Measurements from ENCODE around the gene KCNK13.
"Not testable (repeated sequence)": the region's sequence is repeated elsewhere in the genome, so short reads cannot be mapped to it uniquely, and the experiment has no call there.

KCNK13 gene

GRCh38 chr14:90193925-90194324 lies 132.1 kb downstream of the KCNK13 start:
- no peak for DNase-seq (ENCODE audit: low spot score)

GRCh38 chr14:90194706-90195105 lies 132.9 kb downstream of the KCNK13 start:
- peak; percentile 26 for DNase-seq (ENCODE audit: low spot score)

- DNase-seq (ENCODE audit: low spot score), result no peak
Measured at GRCh38 chr14:90198541-90199060, 136.8 kb downstream of the KCNK13 start.

DNA sequence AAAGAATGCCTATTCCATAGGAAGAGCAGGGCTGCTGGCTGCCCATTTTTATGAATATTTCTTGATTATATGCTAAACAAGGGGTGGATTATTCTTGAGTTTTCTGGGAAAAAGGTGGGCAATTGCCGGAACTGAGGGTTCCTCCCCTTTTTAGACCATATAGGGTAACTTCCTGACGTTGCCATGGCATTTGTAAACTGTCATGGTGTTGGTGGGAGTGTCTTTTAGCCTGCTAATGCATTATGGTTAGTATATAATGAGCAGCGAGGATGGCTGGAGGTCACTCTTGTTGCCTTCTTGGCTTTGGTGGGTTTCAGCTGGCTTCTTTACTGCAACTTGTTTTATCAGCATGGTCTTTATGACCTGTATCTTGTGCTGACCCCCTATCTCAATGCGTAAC lies 138.8 kb downstream of the KCNK13 start:
- DNase-seq (ENCODE audit: low spot score), result not testable (repeated sequence)

DNA sequence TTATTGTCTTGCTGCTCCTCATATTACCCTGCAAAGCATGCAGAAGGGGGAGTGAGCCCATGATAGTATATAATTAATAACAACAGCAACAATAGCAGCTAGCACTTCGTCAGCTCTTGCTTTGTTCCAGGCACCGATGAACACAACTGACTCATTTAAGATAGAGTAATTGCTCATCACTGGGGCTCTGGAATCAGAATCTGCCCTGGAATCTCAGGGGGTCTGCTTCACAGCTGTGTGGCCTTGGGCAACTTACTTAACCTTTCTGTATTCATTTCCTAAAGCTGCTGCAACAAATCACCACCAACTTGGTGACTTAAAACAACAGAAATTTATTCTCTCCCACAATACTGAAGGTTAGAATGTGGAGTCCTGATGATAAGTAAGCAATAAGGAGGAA lies 139.6 kb downstream of the KCNK13 start:
- DNase-seq (ENCODE audit: low spot score), result no peak

- no peak for DNase-seq (ENCODE audit: low spot score)
Measured at GRCh38 chr14:90204516-90204915, 142.7 kb downstream of the KCNK13 start.

DNA sequence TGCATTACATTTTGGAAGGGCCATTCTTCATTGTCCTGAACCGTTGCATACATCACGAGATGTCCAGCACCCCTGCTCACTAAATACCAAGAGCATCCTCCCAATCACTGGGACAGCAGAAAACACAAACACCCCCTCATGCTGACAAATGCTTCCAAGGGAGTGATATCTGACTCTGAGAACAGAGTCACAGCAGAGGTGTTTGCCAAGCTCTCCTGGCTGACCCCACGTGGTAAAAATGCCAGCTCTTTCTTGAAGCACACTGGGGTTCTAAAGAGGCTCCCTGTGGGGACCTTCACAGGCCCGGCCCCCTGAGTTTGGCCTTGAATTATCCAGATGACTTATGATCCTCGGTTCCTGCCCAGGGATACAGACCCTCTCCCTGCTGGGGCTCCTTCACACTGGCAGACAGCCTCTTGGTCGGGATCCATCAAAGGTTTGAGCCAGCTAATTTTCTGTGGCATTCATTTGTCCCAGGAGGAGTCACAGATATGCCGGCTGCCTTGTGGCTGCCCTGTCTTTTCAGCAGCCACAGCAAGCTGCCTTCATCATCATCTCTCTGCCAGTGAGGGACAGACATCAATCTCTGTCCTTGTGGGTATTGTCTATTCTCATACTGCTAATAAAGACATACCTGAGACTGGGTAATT lies 151.4 kb downstream of the KCNK13 start:
- DNase-seq (ENCODE audit: low spot score), result no peak

GRCh38 chr14:90228478-90228877 lies 166.7 kb downstream of the KCNK13 start:
- DNase-seq (ENCODE audit: low spot score), result no peak

GRCh38 chr14:90229942-90230341 lies 168.1 kb downstream of the KCNK13 start:
- not testable (repeated sequence) for DNase-seq (ENCODE audit: low spot score)

Measured in SW480 (cell line).